ENCODE results near the gene RASSF4.

RASSF4 gene

GRCh38 chr10:44984671-44985101 lies 25.1 kb downstream of the RASSF4 start:
- no peaks in the 10 kb centered on the region for H3K36me3 ChIP-seq (ENCODE audit: insufficient read depth, low read length)
- no peak overlapping the region for H3K9ac ChIP-seq (ENCODE audit: low read depth, low read length)
- H3K9me3 ChIP-seq (ENCODE audit: control insufficient read depth, insufficient read depth, low read length), result no peaks in the 10 kb centered on the region
- H3K4me1 ChIP-seq (ENCODE audit: insufficient read depth, low read length), result peaks cover 41% of the 10 kb centered on the region

GRCh38 chr10:44985175-44985681 lies 25.6 kb downstream of the RASSF4 start:
- no peak overlapping the region for H3K9ac ChIP-seq (ENCODE audit: low read depth, low read length)
- peaks cover 40% of the 10 kb centered on the region for H3K4me1 ChIP-seq (ENCODE audit: insufficient read depth, low read length)
- no peaks in the 10 kb centered on the region for H3K9me3 ChIP-seq (ENCODE audit: control insufficient read depth, insufficient read depth, low read length)
- H3K36me3 ChIP-seq (ENCODE audit: insufficient read depth, low read length), result no peaks in the 10 kb centered on the region

GRCh38 chr10:44986179-44986578 lies 26.6 kb downstream of the RASSF4 start:
- Histone ChIP-seq H3K9me3 (ENCODE audit: control insufficient read depth, insufficient read depth, low read length) (no peaks in the 10 kb centered on the region), H3K4me1 (ENCODE audit: insufficient read depth, low read length) (peaks cover 39% of the 10 kb centered on the region), H3K9ac (ENCODE audit: low read depth, low read length) (no peak overlapping the region), H3K36me3 (ENCODE audit: insufficient read depth, low read length) (no peaks in the 10 kb centered on the region)

GRCh38 chr10:44986670-44987069 lies 27.1 kb downstream of the RASSF4 start:
- H3K4me1 ChIP-seq (ENCODE audit: insufficient read depth, low read length), result peaks cover 44% of the 10 kb centered on the region
- H3K9me3 ChIP-seq (ENCODE audit: control insufficient read depth, insufficient read depth, low read length), result no peaks in the 10 kb centered on the region
- H3K9ac ChIP-seq (ENCODE audit: low read depth, low read length), result no peak overlapping the region
- no peaks in the 10 kb centered on the region for H3K36me3 ChIP-seq (ENCODE audit: insufficient read depth, low read length)

- peaks cover 45% of the 10 kb centered on the region for H3K4me1 ChIP-seq (ENCODE audit: insufficient read depth, low read length)
- H3K36me3 ChIP-seq (ENCODE audit: insufficient read depth, low read length), result no peaks in the 10 kb centered on the region
- H3K9ac ChIP-seq (ENCODE audit: low read depth, low read length), result no peak overlapping the region
- no peaks in the 10 kb centered on the region for H3K9me3 ChIP-seq (ENCODE audit: control insufficient read depth, insufficient read depth, low read length)
These were observed 29.5 kb downstream of the RASSF4 start for GRCh38 chr10:44988957-44989585.

GRCh38 chr10:44989597-44990301 lies 30.1 kb downstream of the RASSF4 start:
- no peaks in the 10 kb centered on the region for H3K9me3 ChIP-seq (ENCODE audit: control insufficient read depth, insufficient read depth, low read length)
- peaks cover 45% of the 10 kb centered on the region for H3K4me1 ChIP-seq (ENCODE audit: insufficient read depth, low read length)
- no peak overlapping the region for H3K9ac ChIP-seq (ENCODE audit: low read depth, low read length)
- no peaks in the 10 kb centered on the region for H3K36me3 ChIP-seq (ENCODE audit: insufficient read depth, low read length)

GRCh38 chr10:44990302-44990655 lies 30.7 kb downstream of the RASSF4 start:
- Histone ChIP-seq H3K9me3 (ENCODE audit: control insufficient read depth, insufficient read depth, low read length) (no peaks in the 10 kb centered on the region), H3K36me3 (ENCODE audit: insufficient read depth, low read length) (no peaks in the 10 kb centered on the region), H3K9ac (ENCODE audit: low read depth, low read length) (no peak overlapping the region), H3K4me1 (ENCODE audit: insufficient read depth, low read length) (peaks cover 41% of the 10 kb centered on the region)

GRCh38 chr10:44990965-44991364 lies 31.4 kb downstream of the RASSF4 start:
- no peak overlapping the region for H3K9ac ChIP-seq (ENCODE audit: low read depth, low read length)
- H3K36me3 ChIP-seq (ENCODE audit: insufficient read depth, low read length), result no peaks in the 10 kb centered on the region
- no peaks in the 10 kb centered on the region for H3K9me3 ChIP-seq (ENCODE audit: control insufficient read depth, insufficient read depth, low read length)
- H3K4me1 ChIP-seq (ENCODE audit: insufficient read depth, low read length), result peaks cover 34% of the 10 kb centered on the region

- Histone ChIP-seq H3K4me1 (ENCODE audit: insufficient read depth, low read length) (peaks cover 28% of the 10 kb centered on the region), H3K36me3 (ENCODE audit: insufficient read depth, low read length) (no peaks in the 10 kb centered on the region), H3K9me3 (ENCODE audit: control insufficient read depth, insufficient read depth, low read length) (no peaks in the 10 kb centered on the region), H3K9ac (ENCODE audit: low read depth, low read length) (no peak overlapping the region)
These were observed 32.0 kb downstream of the RASSF4 start for GRCh38 chr10:44991571-44991970.

- Histone ChIP-seq H3K36me3 (ENCODE audit: insufficient read depth, low read length) (no peaks in the 10 kb centered on the region), H3K4me1 (ENCODE audit: insufficient read depth, low read length) (peaks cover 26% of the 10 kb centered on the region), H3K9ac (ENCODE audit: low read depth, low read length) (no peak overlapping the region), H3K9me3 (ENCODE audit: control insufficient read depth, insufficient read depth, low read length) (no peaks in the 10 kb centered on the region)
These were observed 32.6 kb downstream of the RASSF4 start for GRCh38 chr10:44992070-44992731.

GRCh38 chr10:44992732-44993225 lies 33.2 kb downstream of the RASSF4 start:
- no peaks in the 10 kb centered on the region for H3K9me3 ChIP-seq (ENCODE audit: control insufficient read depth, insufficient read depth, low read length)
- no peak overlapping the region for H3K9ac ChIP-seq (ENCODE audit: low read depth, low read length)
- peaks cover 25% of the 10 kb centered on the region for H3K4me1 ChIP-seq (ENCODE audit: insufficient read depth, low read length)
- H3K36me3 ChIP-seq (ENCODE audit: insufficient read depth, low read length), result no peaks in the 10 kb centered on the region

GRCh38 chr10:44993226-44993921 lies 33.8 kb downstream of the RASSF4 start:
- Histone ChIP-seq H3K4me1 (ENCODE audit: insufficient read depth, low read length) (peaks cover 21% of the 10 kb centered on the region), H3K9ac (ENCODE audit: low read depth, low read length) (no peak overlapping the region), H3K9me3 (ENCODE audit: control insufficient read depth, insufficient read depth, low read length) (no peaks in the 10 kb centered on the region), H3K36me3 (ENCODE audit: insufficient read depth, low read length) (no peaks in the 10 kb centered on the region)

- no peaks in the 10 kb centered on the region for H3K9me3 ChIP-seq (ENCODE audit: control insufficient read depth, insufficient read depth, low read length)
- peaks cover 21% of the 10 kb centered on the region for H3K4me1 ChIP-seq (ENCODE audit: insufficient read depth, low read length)
- no peak overlapping the region for H3K9ac ChIP-seq (ENCODE audit: low read depth, low read length)
- H3K36me3 ChIP-seq (ENCODE audit: insufficient read depth, low read length), result no peaks in the 10 kb centered on the region
These were observed 34.5 kb downstream of the RASSF4 start for GRCh38 chr10:44993922-44994751.

Measured in ES-I3 (cell line).